SK-N-SH treated with all-trans-retinoic acid at 6 μM for 48 hours (cell line): Measurements from ENCODE around the gene SCAMP5.

Source experiments
- ARNTL ChIP-seq: fragments of 450-650 bp; formaldehyde crosslinking; IDR thresholded peaks from 2 replicates; pipeline ENCODE4 v1.5.0; 2020; ENCODE audit warnings: low read depth, mild to moderate bottlenecking, moderate library complexity, borderline replicate concordance
- CSDC2 ChIP-seq: fragments of 250-450 bp; sonication (Bioruptor Pico); IDR thresholded peaks from 2 replicates; pipeline ENCODE4 v1.5.0; 2020; ENCODE audit warnings: mild to moderate bottlenecking, moderate library complexity
- ESRRG ChIP-seq: fragments of 250-450 bp; sonication (Bioruptor Pico); IDR thresholded peaks from 2 replicates; pipeline ENCODE4 v1.6.1; 2021; ENCODE audit warnings: mild to moderate bottlenecking
- PPARA ChIP-seq: fragments of 250-450 bp; sonication (Bioruptor Pico); IDR thresholded peaks from 2 replicates; pipeline ENCODE4 v1.5.0; 2020; ENCODE audit warnings: mild to moderate bottlenecking, borderline replicate concordance
- RARB ChIP-seq: fragments of 250-450 bp; sonication (Bioruptor Pico); IDR thresholded peaks from 2 replicates; pipeline ENCODE4 v1.8.0; 2021; ENCODE audit warnings: mild to moderate bottlenecking, moderate library complexity
- TCF4 ChIP-seq: fragments of 250-450 bp; sonication (Bioruptor Pico); IDR thresholded peaks from 2 replicates; pipeline ENCODE4 v1.8.0; 2021; ENCODE audit warnings: mild to moderate bottlenecking, moderate library complexity, borderline replicate concordance
- TOX ChIP-seq: fragments of 250-450 bp; sonication (Bioruptor Pico); IDR thresholded peaks from 2 replicates; pipeline ENCODE4 v1.8.0; 2021; ENCODE audit warnings: mild to moderate bottlenecking, moderate library complexity, borderline replicate concordance
- ZFP30 ChIP-seq: fragments of 450-650 bp; formaldehyde crosslinking; IDR thresholded peaks from 2 replicates; pipeline ENCODE4 v1.5.0; 2022; ENCODE audit warnings: mild to moderate bottlenecking, moderate library complexity
- ZNF565 ChIP-seq: fragments of 450-650 bp; formaldehyde crosslinking; conservative IDR thresholded peaks from 2 replicates; pipeline ENCODE4 v1.5.0; 2020; ENCODE audit warnings: low read depth, mild to moderate bottlenecking, moderate library complexity
- ZNF8 ChIP-seq: fragments of 450-650 bp; formaldehyde crosslinking; IDR thresholded peaks from 2 replicates; pipeline ENCODE4 v1.5.0; 2020; ENCODE audit warnings: mild to moderate bottlenecking, moderate library complexity
- TF ChIP-seq, protein P1 (sequence below): fragments of 250-450 bp; sonication (Bioruptor Pico); IDR thresholded peaks from 2 replicates; pipeline ENCODE4 v1.5.1; 2021; ENCODE audit warnings: mild to moderate bottlenecking, moderate library complexity
- TF ChIP-seq, protein P2 (sequence below): fragments of 250-450 bp; sonication (Bioruptor Pico); IDR thresholded peaks from 2 replicates; pipeline ENCODE4 v1.8.0; 2020; ENCODE audit warnings: mild to moderate bottlenecking, moderate library complexity, borderline replicate concordance
- TF ChIP-seq, protein P3 (sequence below): fragments of 250-450 bp; sonication (Bioruptor Pico); IDR thresholded peaks from 2 replicates; pipeline ENCODE4 v1.5.1; 2020; ENCODE audit warnings: low read depth, mild to moderate bottlenecking, moderate library complexity

DNA sequence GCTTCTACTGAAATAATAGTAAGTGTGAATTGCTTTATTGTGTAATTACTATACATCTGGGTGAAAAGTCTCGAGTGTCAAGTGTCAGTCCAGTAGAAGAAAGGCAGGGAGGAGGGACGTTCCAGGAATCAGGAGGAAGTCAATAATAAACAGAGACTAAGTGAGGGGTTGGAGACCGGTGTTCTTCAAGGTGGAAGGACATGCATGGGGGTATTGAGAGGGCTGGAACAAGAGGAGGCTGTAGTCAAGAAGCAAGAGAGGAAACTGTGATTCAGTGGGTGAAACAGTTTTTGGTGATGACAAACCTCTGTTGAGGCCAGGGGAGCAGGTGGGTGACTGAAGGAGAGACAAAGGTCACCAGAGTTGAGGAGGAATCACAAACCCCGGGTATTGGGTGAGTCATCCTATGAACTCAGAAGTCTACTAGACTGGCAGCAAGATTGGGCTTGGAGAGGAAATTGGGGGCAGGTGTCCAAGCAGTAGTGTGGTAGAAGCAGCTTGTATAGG lies 11.6 kb upstream of the SCAMP5 start:
- TF ChIP-seq ZFP30 (CRISPR knock-in tag), result no peak
- TF ChIP-seq, protein P1, sequence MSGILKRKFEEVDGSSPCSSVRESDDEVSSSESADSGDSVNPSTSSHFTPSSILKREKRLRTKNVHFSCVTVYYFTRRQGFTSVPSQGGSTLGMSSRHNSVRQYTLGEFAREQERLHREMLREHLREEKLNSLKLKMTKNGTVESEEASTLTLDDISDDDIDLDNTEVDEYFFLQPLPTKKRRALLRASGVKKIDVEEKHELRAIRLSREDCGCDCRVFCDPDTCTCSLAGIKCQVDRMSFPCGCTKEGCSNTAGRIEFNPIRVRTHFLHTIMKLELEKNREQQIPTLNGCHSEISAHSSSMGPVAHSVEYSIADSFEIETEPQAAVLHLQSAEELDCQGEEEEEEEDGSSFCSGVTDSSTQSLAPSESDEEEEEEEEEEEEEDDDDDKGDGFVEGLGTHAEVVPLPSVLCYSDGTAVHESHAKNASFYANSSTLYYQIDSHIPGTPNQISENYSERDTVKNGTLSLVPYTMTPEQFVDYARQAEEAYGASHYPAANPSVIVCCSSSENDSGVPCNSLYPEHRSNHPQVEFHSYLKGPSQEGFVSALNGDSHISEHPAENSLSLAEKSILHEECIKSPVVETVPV (CRISPR knock-in tag), result no peak
- TF ChIP-seq ZNF8 (CRISPR knock-in tag), result no peak
- TF ChIP-seq CSDC2 (CRISPR knock-in tag), result no peak
- TF ChIP-seq, protein P2, sequence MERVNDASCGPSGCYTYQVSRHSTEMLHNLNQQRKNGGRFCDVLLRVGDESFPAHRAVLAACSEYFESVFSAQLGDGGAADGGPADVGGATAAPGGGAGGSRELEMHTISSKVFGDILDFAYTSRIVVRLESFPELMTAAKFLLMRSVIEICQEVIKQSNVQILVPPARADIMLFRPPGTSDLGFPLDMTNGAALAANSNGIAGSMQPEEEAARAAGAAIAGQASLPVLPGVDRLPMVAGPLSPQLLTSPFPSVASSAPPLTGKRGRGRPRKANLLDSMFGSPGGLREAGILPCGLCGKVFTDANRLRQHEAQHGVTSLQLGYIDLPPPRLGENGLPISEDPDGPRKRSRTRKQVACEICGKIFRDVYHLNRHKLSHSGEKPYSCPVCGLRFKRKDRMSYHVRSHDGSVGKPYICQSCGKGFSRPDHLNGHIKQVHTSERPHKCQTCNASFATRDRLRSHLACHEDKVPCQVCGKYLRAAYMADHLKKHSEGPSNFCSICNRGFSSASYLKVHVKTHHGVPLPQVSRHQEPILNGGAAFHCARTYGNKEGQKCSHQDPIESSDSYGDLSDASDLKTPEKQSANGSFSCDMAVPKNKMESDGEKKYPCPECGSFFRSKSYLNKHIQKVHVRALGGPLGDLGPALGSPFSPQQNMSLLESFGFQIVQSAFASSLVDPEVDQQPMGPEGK (CRISPR knock-in tag), result no peak
- TF ChIP-seq, protein P3, sequence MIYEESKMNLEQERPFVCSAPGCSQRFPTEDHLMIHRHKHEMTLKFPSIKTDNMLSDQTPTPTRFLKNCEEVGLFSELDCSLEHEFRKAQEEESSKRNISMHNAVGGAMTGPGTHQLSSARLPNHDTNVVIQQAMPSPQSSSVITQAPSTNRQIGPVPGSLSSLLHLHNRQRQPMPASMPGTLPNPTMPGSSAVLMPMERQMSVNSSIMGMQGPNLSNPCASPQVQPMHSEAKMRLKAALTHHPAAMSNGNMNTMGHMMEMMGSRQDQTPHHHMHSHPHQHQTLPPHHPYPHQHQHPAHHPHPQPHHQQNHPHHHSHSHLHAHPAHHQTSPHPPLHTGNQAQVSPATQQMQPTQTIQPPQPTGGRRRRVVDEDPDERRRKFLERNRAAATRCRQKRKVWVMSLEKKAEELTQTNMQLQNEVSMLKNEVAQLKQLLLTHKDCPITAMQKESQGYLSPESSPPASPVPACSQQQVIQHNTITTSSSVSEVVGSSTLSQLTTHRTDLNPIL (CRISPR knock-in tag), result no peak
- no peak for TF ChIP-seq TCF4
- TF ChIP-seq ZNF565 (CRISPR knock-in tag), result no peak
- no peak for TF ChIP-seq RARB (CRISPR knock-in tag)
- no peak for TF ChIP-seq PPARA (CRISPR knock-in tag)
- TF ChIP-seq ARNTL, result no peak
- TF ChIP-seq ESRRG (CRISPR knock-in tag), result no peak
- TF ChIP-seq TOX, result no peak
